Gastroesophageal sphincter (tissue), 4 donors: Measurements from ENCODE around the gene SCCPDH. TPM values are rescaled to one million over a fixed set of nuclear protein-coding genes. Genes with fewer than 3 reads are reported as not detected.

Experiments used
- ATAC-seq: fragments of 150-250 bp; one replicate; pipeline ENCODE4 v1.9.1; 2016; ENCODE audit warnings: mild to moderate bottlenecking, moderate library complexity
- H3K27ac ChIP-seq, 4 donors: fragments of 200-600 bp; sonication (generic) in 3 of 4; 1 replicate in 3 of 4; 2 replicates in 1 of 4; pipeline ENCODE4 v1.5.1; 2016 to 2019
- H3K27me3 ChIP-seq: fragments of 200-600 bp; sonication (generic); one replicate; pipeline ENCODE4 v1.5.1; 2019
- H3K36me3 ChIP-seq, 2 donors: fragments of 200-600 bp; sonication (generic); one replicate each; pipeline ENCODE4 v1.5.1; 2019; ENCODE audit warnings: control low read depth in 1 of 2
- H3K4me1 ChIP-seq, 3 donors: fragments of 200-600 bp; sonication (generic); 1 replicate in 2 of 3; 2 replicates in 1 of 3; pipeline ENCODE4 v1.5.1; 2016 to 2019; ENCODE audit warnings: control low read depth in 2 of 3
- H3K4me3 ChIP-seq, 2 donors: fragments of 200-600 bp; sonication (generic); one replicate each; pipeline ENCODE4 v1.5.1; 2019; ENCODE audit warnings: mild to moderate bottlenecking in 1 of 2, moderate library complexity in 1 of 2
- H3K9me3 ChIP-seq, 3 donors: fragments of 200-600 bp; sonication (generic); one replicate each; pipeline ENCODE4 v1.5.1; 2017 to 2019; ENCODE audit warnings: control low read depth in 2 of 3
- CTCF ChIP-seq, 4 experiments: fragments of 200-600 bp in 2 of 4; fragments of 450-650 bp in 2 of 4; sonication (generic) in 1 of 4; IDR thresholded peaks; one replicate each; pipeline ENCODE4 v1.5.1; 2017 to 2019; ENCODE audit warnings: antibody characterized with exemption in 4 of 4, mild to moderate bottlenecking in 2 of 4, moderate library complexity in 2 of 4
- EP300 ChIP-seq: sonication (generic); formaldehyde crosslinking; IDR thresholded peaks from one replicate; pipeline ENCODE4 v1.6.1; 2017; ENCODE audit warnings: antibody characterized with exemption, mild to moderate bottlenecking
- POLR2A ChIP-seq, 2 donors: fragments of 450-650 bp; IDR thresholded peaks; one replicate each; pipeline ENCODE4 v1.6.1; 2017; ENCODE audit warnings: antibody characterized with exemption in 2 of 2, mild to moderate bottlenecking in 2 of 2, moderate library complexity in 1 of 2
- POLR2AphosphoS5 ChIP-seq: sonication (generic); formaldehyde crosslinking; IDR thresholded peaks from one replicate; pipeline ENCODE4 v1.6.1; 2017; ENCODE audit warnings: antibody characterized with exemption
- WGBS, 2 donors: methylation state at CpG; one replicate each; pipeline ENCODE4 v1.1.5; 2018; ENCODE audit warnings: low coverage in 1 of 2; 5-methylcytosine and 5-hydroxymethylcytosine counted together
- total RNA-seq, 4 donors: library from RNA; depleted of rRNA; stranded (reverse); fragments of >200 nt; gene quantifications; one replicate each; pipeline ENCODE4 v1.1.0, GENCODE V29; 2016

The SCCPDH gene
- total RNA-seq, 4 donors from 2014 or later: 21.3 to 32.2 (median 23.1) TPM

DNA sequence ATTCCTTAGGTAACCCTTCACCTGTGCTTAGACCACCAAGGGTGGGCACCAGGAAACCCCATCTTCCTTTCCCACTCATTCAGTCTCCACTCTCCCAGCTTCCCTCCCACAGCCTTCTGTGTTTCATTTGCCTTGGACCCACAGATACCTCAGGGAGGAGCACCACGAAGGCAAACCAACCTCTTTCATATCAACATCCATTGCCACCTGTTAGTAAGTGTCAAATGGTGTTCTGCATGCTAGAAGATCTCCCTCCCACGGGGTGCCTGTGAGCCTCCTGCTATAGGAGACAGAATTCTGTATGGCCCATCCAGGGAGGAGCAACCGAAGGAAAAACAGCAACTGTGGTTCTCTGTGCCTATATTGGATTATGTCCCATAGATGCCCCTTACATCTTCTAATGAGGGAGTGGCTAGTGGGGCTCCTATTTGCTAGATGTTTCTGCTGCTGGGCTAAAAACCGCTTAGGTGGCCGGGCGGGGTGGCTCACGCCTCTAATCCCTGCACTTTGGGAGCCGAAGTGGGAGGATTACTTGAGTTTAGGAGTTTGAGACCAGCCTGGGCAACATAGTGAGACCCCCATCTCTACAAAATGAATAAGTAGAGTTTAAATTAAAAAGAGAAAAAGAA lies 25.6 kb upstream of the SCCPDH start:
- H3K27me3 ChIP-seq: no peaks in the 10 kb centered on the region
- H3K36me3 ChIP-seq: no peaks in the 10 kb centered on the region
- H3K27ac ChIP-seq: peak overlapping the region in 3 of 4 donors; percentile 33 to 53 (median 50)
- peaks cover 0 to 25% (median 0%) of the 10 kb centered on the region in 3 donors for H3K4me1 ChIP-seq
- ATAC-seq: no peak
- H3K9me3 ChIP-seq: no peaks in the 10 kb centered on the region
- 70 to 79% methylated on average over 2 to 7 of the region's 8 CpGs for WGBS, 2 donors
- H3K4me3 ChIP-seq: peak overlapping the region in 1 of 2 donors; percentile 41
- TF ChIP-seq EP300 (no peak), POLR2AphosphoS5 (no peak), POLR2A (IDR thresholded peaks at IDR 0.05) (no peak), CTCF (IDR thresholded peaks at IDR 0.05) (no peak)

GRCh38 chr1:246699095-246699735 lies 25.0 kb upstream of the SCCPDH start:
- H3K4me3 ChIP-seq: peak overlapping the region in 1 of 2 donors; percentile 41

GRCh38 chr1:246703581-246703980 lies 20.6 kb upstream of the SCCPDH start:
- Histone ChIP-seq H3K27me3 (no peaks in the 10 kb centered on the region), H3K4me3 (no peak overlapping the region), H3K4me1 (peaks cover 0 to 12% (median 0%) of the 10 kb centered on the region in 3 donors), H3K9me3 (no peaks in the 10 kb centered on the region), H3K36me3 (no peaks in the 10 kb centered on the region), H3K27ac (no peak overlapping the region)
- ATAC-seq: no peak
- WGBS, 2 donors: 33 to 35% methylated on average over 5 of the region's 8 CpGs
- no peak for TF ChIP-seq POLR2A (IDR thresholded peaks at IDR 0.05)
- no peak for TF ChIP-seq POLR2AphosphoS5
- no peak for TF ChIP-seq CTCF (IDR thresholded peaks at IDR 0.05)
- no peak for TF ChIP-seq EP300

More at GRCh38 chr1:246699095-246699735, 25.0 kb upstream of the SCCPDH start:
- ATAC-seq: peak; percentile 95
- Histone ChIP-seq H3K36me3 (no peaks in the 10 kb centered on the region), H3K27ac (peak overlapping the region in 3 of 4 donors; percentile 33 to 53 (median 50)), H3K4me1 (peaks cover 0 to 25% (median 0%) of the 10 kb centered on the region in 3 donors), H3K9me3 (no peaks in the 10 kb centered on the region), H3K27me3 (no peaks in the 10 kb centered on the region)
- 5 to 7% methylated on average over 15 to 18 of the region's 18 CpGs for WGBS, 2 donors
- TF ChIP-seq EP300: no peak
- TF ChIP-seq CTCF (IDR thresholded peaks at IDR 0.05): peak; percentile 71 to 92 (median 78)
- peak; percentile 17 for TF ChIP-seq POLR2AphosphoS5

DNA sequence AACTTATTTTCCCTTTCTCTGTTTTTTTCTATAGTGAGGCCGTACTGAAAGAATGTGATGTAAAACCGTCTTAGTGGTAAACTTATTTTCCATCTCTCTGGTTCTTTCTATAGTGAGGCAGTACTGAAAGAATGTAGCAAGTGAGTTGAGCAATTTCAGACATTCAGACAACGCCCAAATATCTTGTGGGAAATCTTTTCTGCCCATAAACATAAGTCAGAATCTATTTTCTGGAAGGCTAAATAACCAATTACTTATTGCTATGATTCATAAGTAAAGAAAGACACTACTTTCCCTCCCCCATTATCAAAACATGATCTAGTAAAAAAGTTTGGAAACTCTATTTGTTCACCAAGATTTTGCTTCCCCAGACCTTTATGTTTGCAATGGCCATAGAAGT lies 18.8 kb upstream of the SCCPDH start:
- Histone ChIP-seq H3K27ac (no peak overlapping the region), H3K4me1 (no peaks in the 10 kb centered on the region), H3K36me3 (no peaks in the 10 kb centered on the region), H3K4me3 (no peak overlapping the region), H3K9me3 (no peaks in the 10 kb centered on the region), H3K27me3 (no peaks in the 10 kb centered on the region)
- no peak for ATAC-seq
- 63 to 64% methylated on average over 3 of the region's 3 CpGs for WGBS, 2 donors
- TF ChIP-seq CTCF (IDR thresholded peaks at IDR 0.05) (no peak), POLR2A (IDR thresholded peaks at IDR 0.05) (no peak), POLR2AphosphoS5 (no peak), EP300 (no peak)

DNA sequence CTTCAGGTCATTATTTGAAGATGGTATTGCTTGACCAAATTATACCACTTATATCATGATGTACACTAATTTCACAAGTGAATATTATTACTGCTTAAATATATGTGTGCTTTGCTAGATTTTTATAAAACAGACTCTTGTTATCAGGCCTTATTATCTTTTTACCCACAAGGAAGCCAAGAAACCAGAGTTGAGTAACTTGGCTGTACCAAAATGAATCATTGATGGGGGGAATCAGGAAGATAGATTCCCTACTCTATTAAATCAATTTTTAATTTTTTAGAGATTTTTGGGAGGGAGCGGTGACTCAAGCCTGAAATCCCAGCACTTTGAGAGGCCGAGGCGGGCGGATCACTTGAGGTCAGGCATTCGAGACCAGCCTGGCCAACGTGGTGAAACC lies 16.0 kb upstream of the SCCPDH start:
- no peak for ATAC-seq
- Histone ChIP-seq H3K36me3 (no peaks in the 10 kb centered on the region), H3K9me3 (no peaks in the 10 kb centered on the region), H3K4me1 (no peaks in the 10 kb centered on the region), H3K4me3 (no peak overlapping the region), H3K27me3 (no peaks in the 10 kb centered on the region), H3K27ac (no peak overlapping the region)
- 91% methylated on average over 6 of the region's 6 CpGs for WGBS, 2 donors
- TF ChIP-seq CTCF (IDR thresholded peaks at IDR 0.05): no peak
- TF ChIP-seq POLR2AphosphoS5: no peak
- no peak for TF ChIP-seq POLR2A (IDR thresholded peaks at IDR 0.05)
- no peak for TF ChIP-seq EP300
